Measurements from ENCODE around the gene BCKDHB.

The BCKDHB gene

DNA sequence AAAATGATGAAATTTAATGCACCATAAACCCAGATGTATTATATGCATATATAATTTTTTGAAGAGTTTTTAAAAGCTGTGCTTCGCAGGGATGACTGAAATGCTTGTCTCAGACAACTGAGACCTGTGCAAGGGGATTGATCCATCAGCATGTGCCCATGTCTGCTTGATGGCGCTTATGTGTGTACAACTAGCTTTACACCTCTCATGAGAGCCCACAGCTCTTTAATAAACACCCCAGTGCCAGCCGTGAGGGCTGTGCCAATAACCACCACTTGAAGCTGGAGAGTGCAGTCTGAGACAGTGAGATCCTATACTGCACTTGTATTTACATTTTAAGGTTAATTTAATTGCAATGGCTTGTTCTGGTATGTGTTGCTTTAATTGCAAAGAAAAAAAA lies 225.5 kb downstream of the BCKDHB start:
- DNase-seq (ENCODE audit: low spot score) = no peak

DNA sequence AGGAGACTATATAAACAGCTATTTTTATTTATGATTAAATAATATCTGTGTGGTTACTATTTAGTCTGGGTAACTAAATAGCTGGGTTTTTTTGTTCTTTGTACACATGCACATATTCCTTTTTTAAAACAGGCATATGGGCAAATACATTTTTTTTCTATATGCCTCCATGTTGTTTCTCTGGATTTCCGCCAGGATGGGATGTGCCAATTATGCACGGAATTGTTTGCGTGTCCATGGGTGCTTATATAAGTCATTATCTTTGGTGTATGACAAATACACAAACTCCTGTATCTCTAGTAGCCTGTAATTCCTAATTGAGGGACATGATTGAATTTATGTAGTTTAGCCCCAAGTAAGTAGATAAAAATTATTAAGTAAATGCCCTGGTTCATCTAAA lies 226.9 kb downstream of the BCKDHB start:
- no peak for DNase-seq (ENCODE audit: low spot score)

DNA sequence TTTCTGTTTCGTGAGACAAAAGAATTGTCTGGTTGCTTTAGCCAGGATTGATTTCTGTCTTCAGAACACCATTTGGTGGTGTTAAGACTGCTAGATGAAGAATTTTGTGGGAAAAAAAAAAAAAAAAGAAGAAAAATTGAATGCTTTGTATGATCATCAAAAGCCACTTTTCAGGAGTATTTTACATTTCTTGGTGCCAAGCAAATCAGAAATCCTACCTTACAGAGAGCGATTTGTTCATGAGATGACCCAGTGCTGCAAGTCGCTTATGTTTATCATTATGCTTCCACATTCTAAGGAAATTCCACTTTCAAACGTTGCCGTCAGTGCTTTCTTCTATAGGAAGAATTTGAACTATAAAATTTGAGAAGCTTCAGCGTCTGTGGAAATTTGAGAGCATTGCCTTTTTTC lies 228.7 kb downstream of the BCKDHB start:
- DNase-seq (ENCODE audit: low spot score) = no peak

DNA sequence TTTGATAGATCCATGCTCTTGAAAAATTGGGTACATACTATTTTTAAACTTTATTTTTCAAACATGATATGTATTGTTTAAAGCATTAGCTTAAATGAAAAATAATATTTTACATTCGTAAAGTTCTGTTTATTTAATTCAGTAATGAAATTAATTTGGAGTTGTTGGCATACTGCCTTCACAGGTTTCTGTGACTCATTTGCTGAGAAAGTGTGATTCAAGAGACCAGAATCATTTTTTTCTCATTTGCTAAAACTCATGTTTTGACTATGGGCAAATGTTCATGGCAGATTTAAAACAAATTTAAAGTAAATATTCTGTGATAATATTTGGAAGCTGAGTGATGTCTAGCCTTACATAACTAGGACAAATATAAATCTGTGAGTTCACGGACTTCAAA lies 230.4 kb downstream of the BCKDHB start:
- no peak for DNase-seq (ENCODE audit: low spot score)

DNA sequence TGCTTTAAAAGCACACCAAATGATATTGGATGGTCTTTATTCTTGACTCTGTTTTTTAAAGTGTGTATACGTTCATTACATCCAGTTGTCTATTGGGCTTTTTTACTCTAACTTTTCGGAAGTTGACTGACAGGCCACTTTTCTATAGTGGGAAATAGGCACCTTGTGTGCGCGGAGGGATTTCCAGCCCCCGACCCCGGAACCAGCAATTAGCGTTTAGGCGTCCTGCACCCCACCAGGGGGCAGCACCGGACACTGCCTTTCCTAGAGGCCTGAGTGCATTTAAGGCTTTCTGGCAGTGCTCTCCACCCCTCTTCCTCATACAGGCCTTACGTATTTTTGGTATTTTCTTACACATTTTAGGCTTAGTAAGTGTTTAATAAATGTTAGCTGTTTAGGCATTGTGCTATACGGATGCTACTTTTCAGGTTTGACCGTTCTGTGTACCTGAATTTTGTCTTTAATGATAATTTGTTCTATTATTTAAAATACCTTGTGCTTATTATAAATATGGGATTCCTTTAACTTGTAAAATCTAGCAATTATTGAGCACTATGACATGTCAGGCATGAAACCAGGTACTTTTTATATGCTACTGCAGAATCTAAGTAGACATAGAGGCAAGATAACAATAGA lies 231.8 kb downstream of the BCKDHB start:
- no peak for DNase-seq (ENCODE audit: low spot score)

DNA sequence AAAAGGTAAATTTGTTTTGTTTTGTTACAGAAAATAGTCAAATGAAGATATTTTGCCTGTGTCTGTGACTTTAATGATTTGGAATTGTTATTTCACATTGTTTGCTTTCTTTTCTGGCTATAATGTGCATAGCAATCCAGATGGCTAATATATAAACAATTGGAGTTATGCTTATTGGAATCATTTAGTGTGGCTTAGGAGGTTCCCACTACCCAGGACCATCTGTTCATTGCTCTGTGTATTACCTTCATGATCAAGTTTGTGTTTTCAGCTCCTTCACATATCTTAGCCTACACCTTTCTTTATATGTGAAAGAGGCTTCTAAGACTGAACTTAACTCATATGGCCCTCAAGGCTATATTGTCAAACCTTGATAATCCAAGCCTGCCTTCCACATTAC lies 232.9 kb downstream of the BCKDHB start:
- DNase-seq (ENCODE audit: low spot score) = no peak

DNA sequence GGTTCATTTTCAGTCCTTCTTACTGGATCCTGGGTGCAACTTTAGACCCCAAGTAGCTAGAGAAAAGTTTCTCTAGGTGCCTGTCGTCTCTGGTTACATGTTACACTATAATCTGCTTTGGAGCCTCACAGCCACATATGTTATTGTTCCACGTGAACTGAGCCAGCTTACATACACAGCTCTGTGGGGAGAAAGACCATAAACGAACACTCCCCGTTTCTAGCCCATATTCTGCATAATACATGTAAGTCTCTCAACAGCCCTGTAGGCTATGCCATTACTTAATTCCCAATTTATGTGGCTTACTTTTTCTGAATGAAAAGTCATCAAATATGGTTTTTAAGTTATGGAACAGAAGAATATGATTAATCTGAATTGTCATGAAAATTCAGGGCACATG lies 233.8 kb downstream of the BCKDHB start:
- DNase-seq (ENCODE audit: low spot score) = no peak

DNA sequence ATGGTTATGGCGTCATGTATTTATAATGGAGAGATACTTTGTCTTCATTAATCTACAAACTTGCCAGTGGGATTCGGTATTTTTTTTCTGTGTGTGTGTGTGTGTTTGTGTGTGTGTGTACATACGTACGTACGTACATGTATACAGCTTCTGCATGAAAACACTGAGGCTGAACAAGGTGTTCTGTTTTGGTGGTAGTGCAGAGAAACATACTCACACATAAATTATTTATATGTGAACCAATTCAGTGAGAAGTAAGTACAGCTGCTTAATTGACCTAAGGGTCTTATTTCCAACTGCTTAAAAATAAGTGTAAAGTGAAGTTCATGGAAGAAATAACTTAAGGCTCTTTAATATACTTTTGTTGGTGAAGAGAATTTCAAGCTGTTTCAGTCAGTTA lies 234.2 kb downstream of the BCKDHB start:
- DNase-seq (ENCODE audit: low spot score) = no peak

DNA sequence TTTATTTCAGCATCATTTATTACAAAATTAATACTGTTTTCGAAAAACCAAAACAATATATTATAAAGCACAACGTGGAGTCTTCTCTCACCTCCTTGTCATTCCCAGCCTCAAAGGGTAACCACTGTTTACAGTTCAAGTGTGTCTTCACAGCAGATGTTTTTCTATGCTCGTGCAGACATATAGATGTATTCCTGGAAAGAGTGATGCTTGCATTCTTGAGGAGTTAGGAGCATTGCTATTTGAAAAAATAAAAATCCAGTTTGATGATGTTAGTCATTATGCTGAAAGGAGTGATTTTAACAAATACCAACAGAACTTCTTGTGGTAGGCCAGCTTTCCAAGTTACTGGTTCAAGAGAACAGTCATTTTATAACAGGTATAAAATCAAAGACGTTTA lies 234.9 kb downstream of the BCKDHB start:
- no peak for DNase-seq (ENCODE audit: low spot score)

DNA sequence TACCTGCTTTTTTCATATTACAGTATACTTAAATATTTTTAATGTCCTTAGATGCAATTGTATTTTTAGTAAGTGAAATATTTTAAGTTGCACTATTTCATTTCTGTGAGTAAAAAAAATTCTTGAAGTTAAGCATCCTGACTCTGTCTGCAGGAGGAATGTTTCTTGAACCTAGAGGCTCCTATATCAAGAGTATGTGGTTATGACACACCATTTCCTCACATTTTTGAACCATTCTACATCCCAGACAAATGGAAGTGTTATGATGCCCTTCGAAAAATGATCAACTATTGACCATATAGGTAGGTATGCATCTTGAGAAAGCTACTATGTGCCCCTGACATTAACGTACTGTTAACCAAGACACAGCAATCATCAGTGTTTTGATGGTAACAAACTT lies 237.0 kb downstream of the BCKDHB start:
- DNase-seq (ENCODE audit: low spot score) = no peak

DNA sequence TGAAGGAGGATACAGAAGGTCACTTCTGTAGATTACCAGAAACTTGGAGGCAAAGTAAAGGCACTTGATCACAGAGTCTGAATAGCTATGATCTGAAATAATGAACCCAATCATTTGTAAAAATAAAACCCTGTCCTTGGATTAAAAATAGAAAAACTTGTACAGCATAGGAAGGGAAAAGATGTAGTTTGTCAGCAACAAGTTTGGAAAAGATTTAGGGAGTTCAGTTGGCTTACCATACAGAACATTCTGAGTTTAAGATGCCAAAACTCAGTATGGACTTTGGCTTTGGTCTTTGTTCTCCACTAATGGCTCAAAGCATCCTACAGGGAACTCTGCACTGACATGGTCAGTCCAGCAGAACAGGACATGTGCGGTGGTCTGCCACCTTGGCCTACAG lies 240.6 kb downstream of the BCKDHB start:
- no peak for DNase-seq (ENCODE audit: low spot score)

DNA sequence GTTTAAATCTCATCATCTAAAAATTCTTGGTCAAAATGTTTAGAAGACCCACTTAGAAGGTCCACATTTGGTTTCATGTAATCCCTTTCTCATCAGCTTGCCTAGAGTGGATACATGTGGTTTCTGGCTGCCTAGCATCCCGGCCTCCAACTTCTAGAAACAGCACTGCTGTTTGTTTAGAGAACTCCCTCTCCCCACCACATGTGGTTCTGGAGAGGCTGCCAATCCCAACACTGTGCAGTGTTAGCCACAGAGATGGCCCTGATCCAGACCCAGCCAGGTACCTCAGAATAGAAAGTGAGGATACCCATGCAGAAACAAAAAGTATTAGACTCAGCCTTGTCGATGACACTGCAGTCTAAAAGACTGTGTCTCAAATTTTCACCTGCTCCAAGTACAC lies 241.8 kb downstream of the BCKDHB start:
- no peak for DNase-seq (ENCODE audit: low spot score)

DNA sequence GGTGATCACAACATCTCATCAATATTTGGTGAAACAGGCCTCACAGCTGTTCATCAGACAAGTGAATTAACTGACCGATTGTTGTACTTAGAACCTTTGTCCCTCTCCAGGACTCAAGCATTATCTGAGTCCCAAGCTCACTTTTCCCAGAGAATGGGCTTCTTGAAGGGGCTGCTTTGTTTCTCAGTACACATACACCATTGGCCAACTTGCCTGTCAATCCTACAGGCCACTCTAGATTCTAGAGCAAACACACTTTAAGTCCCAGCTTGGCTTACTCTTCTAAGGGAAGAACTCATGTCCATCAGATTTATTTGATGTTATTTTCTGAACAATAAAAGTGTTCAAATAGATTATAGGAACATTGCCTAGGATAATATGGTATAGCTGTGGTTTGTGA lies 249.5 kb downstream of the BCKDHB start:
- no peak for DNase-seq (ENCODE audit: low spot score)

DNA sequence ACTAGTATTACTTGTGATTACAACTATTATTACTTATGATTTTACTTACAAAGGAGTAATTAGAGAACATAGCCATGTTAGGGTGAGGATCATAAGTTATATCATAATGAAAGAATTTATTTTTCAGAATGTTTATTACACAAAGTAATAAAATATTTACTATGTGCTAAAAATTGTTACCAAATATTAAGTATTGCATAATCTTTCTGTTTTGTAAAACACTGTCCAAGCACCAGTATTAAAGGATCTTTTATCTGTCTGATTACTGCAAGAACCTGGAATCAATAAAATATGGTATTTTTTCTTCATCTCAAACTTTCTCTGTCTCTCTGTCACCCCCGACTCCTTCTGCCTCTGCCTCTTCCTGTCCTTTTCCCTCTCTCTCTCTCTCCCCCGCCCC lies 250.1 kb downstream of the BCKDHB start:
- DNase-seq (ENCODE audit: low spot score) = no peak

DNA sequence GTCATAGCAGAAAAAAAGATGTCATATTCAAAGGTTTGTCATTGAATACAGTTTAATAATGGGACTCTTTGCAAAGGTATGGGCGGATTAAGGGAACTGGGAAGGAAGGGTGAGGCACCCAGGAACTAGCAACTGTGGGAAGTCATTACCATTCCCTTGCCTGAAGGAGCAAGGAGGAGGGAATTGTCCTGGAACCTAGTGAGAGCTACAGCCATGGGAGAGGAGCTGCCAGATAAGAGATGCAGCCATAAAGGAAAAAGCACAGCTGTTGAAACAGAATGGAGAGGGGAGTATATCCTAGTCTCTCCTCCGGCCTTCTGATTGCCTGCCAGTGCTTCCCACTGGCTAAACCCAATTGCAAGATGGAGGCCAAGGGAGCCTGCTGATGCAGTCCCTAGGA lies 250.6 kb downstream of the BCKDHB start:
- no peak for DNase-seq (ENCODE audit: low spot score)

DNA sequence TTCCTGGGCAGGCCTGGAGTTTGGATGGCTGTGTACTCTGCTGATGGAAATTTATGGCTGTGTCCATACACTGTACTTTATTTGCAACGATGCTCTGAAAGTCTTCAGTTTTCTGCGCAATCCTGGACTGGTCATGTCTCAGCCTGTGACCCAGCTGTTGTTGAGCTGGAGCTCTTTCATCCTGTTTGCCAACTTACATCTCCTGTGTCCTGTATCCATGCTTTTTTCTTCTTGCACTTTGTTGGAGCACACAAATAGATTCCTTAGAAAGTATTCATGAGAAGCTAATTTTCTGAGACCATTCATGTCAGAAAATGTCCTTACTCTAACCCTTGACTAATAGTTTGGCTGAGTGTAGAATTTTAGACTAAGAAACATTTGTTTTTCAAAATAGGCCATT lies 251.2 kb downstream of the BCKDHB start:
- no peak for DNase-seq (ENCODE audit: low spot score)

DNA sequence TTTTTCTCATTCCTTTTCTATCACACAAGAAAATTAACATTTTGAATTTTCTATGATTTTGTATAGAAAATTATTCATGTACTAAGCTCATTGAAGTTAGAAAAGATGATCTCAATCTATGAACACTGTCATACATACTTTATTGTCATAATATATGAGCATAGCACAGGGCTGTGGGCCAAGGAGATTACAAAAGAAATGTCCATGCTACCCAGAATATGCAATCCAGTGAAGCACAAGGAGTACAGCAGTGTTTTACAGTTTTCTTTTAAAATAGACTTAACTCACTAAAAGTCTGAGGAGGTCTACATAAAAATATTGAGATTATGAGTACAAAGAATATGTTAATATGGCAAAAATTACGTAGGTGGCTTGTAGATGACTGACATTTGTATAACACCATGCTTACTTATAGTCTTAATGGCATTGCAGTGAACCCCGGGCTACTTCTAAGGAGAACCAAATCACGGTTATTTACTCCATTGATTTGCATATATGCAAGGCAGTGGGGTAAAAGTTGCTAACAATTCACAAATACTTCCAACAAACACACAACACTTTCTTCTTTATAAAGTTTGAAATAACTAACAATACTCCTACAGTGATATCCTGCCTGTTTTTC lies 257.1 kb downstream of the BCKDHB start:
- DNase-seq (ENCODE audit: low spot score) = no peak

DNA sequence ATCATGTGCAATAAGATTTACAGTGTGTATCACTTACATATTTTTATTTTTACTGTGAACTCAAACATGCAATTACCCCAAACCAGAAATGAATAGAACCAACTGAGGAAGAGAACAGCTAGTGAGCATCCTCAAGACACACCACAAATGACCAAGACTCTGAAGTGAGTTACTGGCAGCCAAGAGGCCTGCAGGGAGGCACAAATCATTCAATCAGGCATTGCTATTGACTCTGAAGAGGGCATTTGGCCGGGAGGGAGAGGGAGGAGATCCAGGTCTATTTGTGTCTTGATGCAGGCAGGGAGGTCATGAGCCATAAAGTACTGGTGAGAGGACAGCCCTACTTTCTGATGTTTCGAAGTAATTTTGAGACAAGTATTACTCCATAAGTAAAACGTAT lies 257.7 kb downstream of the BCKDHB start:
- no peak for DNase-seq (ENCODE audit: low spot score)

DNA sequence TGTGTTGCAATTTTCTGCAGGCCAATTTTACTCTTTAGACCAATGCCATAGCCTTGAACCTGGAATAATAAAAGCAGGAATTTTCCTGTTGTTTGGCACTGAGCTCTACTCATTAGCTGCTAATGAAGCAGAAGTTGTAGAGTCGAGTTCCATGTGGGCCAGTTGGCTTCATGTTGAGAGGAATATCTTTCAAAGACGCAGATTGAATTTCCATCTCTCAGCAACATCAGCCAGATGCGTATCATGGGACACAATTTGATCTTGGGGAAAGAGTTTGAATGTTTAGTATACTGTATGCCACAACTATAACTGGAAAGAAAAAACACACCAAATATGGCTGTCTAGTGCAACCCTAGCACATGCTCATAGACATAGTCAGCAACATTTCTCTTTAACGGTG lies 259.6 kb downstream of the BCKDHB start:
- DNase-seq (ENCODE audit: low spot score) = no peak

DNA sequence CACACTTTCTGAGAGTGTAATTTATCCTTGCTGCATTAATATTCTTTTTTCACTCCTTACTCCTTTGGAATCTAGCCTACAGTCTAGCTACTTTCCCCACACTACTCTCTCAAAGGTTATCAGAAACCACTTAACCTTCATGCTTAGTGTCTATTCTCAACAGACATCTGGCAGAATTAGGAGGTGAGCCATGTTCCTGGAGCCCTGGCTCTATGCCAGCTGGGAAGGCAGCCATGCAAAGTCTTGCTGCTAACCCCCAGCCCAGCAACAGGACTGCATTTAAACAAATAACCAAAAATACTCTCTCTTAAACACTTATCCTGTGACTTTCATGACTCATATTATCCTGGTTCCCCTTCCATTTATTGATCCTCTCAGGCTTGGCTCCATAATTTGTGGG lies 260.2 kb downstream of the BCKDHB start:
- DNase-seq (ENCODE audit: low spot score) = no peak

DNA sequence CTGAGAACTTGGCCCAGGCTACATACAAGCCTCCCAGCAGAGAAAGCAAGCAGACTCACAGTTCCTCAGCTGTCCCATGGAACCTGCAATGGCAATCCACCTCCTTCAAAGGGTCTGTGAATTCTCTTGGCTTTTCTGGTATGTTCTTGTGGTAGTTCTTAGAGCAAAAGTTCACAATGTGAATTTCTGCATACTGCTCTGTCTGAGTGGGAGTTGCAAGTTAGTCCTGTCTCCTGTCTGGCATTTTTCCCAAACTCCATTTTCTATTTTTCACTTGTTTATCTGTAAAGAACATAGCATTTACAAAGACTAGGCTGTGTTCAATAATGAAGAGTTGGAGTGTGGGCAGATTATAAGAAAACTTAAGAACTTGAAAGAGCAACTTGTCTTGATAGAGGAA lies 269.9 kb downstream of the BCKDHB start:
- no peak for DNase-seq (ENCODE audit: low spot score)

DNA sequence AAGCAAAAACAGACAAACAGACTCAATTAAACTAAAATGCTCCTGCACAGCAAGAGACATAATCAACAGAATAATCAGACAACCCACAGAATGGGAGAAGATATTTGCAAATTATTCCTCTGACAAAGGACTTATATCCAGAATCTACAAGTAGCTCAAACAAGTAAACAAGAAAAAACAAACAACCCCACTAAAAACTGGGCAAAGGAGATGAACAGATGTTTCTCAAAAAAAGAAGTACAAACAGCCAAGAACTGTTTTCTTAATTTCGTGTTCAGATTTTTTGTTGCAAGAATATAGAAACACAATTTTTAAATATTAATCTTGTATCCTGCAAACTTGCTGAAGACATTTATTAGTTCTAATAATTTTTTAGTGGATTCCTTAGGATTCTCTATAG lies 274.1 kb downstream of the BCKDHB start:
- no peak for DNase-seq (ENCODE audit: low spot score)

DNA sequence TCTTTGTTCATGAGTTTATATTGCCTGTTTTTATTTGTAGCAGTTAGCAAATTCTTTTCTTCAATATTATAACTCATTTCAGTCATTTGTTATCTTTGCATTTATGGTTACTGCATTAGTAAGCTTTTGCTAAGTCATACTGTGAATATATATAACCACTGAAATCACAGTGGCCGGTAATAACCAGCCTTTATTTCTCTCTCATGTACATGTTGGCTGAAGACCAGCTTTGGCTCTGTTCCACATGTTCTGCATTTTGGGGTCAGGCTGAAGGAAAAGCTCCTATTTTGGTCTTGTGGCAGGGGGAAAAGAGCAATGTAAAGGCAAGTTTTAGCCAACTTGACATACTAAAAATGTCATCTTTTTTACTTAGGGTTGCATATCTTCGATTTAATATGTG lies 276.3 kb downstream of the BCKDHB start:
- no peak for DNase-seq (ENCODE audit: low spot score)

DNA sequence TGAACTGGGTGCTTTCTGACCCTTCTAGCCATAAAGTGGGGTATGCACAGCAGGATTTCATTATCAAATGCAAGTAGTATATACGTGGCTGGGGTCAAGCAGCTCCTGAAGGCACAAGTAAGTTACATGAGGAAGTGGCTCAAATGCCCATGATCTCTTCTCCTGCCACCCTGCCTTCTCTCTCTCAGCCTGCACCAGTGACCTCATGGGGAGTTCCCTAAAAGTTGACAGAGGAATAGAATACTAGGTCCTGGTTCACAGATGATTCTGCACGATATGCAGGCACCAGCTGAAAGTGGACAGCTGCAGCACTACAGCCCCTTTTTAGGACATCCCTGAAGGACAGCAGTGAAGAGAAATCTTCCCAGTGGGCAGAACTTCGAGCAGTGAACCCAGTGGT lies 282.0 kb downstream of the BCKDHB start:
- DNase-seq (ENCODE audit: low spot score) = no peak
